ENCODE measurements around the gene SHOX.

Gene SHOX

DNA sequence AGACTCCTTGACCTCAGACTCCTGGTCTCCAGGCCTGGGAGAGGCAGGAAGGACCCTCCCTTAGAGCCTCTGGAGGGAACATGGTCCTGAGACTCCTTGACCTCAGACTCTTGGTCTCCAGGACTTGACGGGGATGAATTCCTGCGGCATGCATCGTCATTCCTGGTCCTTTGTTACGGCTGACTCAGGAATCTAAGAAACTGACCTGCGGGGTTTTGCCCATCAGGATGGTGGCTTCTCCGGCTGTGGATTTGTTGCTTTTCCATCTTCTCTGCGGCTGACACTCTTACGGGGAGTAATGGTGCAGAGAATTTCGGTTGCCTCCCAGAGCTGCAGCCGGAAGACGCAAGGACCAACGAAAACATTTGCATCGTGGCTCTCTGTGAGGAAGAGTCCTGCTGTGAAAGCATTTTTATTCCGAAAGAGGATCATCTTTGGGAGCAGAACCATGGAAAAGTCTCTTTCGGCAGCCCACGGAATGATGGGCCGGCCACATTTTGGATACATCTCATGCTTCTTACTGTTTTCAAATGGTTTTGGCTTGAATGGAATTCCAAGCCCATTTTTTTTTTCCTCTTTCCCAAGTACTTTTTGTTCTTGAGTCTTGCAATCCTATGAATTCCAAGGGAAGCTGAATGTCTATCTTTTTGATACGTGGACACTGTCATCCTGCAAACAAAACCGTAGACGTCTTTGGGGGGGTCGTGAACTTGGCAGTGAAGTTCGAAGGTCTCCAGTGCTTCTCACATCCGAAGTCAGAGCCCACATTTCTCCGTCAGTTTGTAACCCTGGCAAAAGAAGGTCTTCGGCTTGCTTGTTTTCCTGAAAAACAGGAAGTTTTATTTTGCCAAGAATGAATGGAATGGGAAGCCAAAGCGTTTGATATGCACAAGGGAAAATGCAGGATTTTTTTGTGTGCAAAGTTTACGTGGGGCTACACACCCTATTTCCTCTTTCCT, 36.5 kb downstream of the SHOX start:
- no peak for DNase-seq (ENCODE audit: low read depth, low spot score)

GRCh38 chrX:670645-671044, 40.1 kb downstream of the SHOX start:
- no peak for DNase-seq (ENCODE audit: low read depth, low spot score)

- DNase-seq (ENCODE audit: low read depth, low spot score): no peak
Measured at GRCh38 chrX:672931-673330, 42.3 kb downstream of the SHOX start.

GRCh38 chrX:675279-675954, 44.8 kb downstream of the SHOX start:
- no peak for DNase-seq (ENCODE audit: low read depth, low spot score)

- no peak for DNase-seq (ENCODE audit: low read depth, low spot score)
Measured at GRCh38 chrX:675955-676295, 45.3 kb downstream of the SHOX start.

DNA sequence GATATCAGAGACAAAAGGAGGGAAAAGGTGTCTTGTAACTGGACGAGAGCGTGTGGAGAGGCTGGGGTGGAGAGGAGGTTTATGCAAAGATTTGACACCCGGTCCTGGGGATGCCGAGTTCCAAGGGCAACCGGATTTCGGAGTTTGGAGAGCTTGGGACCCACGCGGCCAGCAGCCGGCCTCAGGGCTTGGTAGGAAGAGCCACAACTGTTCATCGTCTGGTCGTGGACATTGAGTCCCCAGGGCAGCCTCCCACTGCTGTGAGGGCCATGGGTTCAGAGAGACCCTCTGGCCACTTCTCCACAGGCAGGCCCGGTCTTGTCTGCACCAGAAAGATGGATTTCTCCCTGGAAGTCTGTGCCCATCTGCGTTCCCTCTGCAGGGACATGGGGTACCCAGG, 46.8 kb downstream of the SHOX start:
- no peak for DNase-seq (ENCODE audit: low read depth, low spot score)

DNA sequence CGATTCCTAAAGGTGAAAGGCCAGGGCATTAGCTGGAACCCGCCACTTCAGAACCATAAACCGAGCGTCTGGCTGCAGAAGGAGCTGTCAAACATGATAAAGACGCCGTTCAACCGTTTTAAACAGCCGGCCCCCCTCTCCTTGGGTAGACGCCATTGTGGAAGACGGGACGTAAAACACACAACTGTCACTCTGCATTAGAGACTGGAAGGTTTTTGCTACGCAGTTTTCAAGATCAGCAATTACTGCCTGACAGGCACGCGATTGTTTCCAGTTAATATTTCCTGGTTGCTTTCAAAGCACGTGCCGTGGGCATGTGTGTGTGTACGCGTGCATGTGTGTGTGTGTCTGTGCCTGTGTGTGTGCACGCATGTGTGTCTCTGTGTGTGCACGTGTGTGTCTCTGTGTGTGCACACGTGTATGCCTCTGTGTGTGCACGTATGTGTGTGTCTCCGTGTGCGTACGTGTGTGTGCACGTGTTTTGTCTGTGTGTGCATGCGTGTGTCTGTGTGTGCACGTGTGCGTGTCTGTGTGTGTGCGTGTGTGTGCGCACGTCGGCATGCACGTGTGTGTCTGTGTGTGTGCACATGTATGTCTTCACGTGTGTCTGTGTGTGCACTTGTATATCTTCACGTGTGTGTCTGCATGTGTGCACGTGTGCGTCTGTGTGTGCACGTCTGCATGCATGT, 48.8 kb downstream of the SHOX start:
- no peak for DNase-seq (ENCODE audit: low read depth, low spot score)

GRCh38 chrX:680062-680461, 49.5 kb downstream of the SHOX start:
- no peak for DNase-seq (ENCODE audit: low read depth, low spot score)

- no peak for DNase-seq (ENCODE audit: low read depth, low spot score)
Measured at GRCh38 chrX:681989-682388, 51.4 kb downstream of the SHOX start.

DNA sequence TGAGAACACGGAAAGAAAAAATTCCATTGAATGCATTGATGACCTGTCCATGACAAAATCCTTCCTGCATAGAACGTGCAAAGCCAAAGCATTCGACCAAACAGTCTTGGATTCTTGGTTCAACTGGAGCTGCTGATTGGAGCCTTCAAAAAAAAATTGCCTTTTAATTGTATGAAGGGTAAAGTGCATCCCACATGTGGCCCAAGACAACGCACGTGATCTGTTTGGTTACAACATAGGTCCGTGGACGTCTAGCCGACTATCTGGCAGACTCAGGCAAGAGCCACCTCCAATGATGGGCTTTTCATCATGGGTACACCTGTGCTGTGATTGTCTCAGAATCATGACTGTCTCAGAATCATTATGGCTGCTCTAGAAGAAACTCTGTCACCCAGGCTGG, 52.3 kb downstream of the SHOX start:
- no peak for DNase-seq (ENCODE audit: low read depth, low spot score)

GRCh38 chrX:683576-683975, 53.0 kb downstream of the SHOX start:
- no peak for DNase-seq (ENCODE audit: low read depth, low spot score)

- DNase-seq (ENCODE audit: low read depth, low spot score): no peak
Measured at GRCh38 chrX:685120-686032, 54.8 kb downstream of the SHOX start.

DNA sequence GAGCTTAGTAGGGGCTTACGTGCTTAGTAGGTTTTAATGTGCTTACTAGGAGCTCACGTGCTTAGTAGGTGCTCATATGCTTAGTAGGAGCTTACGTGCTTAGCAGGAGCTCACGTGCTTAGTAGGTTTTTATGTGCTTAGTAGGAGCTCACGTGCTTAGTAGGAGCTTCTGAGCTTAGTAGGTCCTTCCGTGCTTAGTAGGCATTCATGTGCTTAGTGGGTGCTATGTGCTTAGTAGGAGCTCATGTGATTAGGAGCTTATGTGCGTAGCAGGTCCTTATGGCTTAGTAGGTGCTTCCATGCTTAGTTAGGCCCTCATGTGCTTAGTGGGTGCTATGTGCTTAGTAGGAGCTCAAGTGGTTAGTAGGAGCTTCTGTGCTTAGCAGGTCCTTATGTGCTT, 59.4 kb downstream of the SHOX start:
- no peak for DNase-seq (ENCODE audit: low read depth, low spot score)

DNA sequence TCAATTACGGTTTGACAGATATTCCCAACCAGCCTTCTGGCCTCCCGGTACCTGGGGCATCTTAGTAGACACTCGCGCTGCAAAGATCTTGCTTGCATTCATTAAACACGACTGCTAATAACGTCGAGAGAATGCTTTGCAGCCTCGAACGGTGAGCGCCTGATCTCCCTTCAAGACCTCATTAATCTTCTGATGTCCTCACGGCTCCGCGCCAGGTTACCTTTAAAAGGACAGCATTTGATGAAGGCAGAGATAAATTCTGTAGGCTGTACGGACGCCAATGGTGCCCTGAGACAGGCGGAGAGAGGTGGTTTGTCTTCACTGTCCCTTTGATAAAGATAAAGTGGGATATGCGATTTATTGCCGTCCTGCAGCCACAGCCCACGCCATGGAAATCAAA, 64.2 kb downstream of the SHOX start:
- DNase-seq (ENCODE audit: low read depth, low spot score): no peak

DNA sequence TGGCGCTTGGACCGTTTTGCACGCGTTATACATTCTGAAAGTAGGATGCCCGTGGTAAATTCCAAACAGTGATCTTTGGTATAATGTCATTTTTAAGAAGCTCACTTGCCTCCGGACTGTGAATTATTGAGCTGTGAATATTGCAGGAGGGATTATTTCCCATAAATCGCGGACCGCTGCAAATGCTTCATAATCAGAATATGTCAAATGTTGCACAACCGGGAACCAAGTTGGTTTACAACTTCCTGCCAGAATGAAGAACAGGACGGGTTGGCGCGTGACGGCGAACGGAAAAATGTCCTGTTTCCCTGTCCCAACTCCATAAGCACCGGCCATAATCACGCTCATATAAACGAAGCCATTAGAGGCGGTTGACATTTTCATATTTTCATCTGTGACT, 67.6 kb downstream of the SHOX start:
- no peak for DNase-seq (ENCODE audit: low read depth, low spot score)

DNA sequence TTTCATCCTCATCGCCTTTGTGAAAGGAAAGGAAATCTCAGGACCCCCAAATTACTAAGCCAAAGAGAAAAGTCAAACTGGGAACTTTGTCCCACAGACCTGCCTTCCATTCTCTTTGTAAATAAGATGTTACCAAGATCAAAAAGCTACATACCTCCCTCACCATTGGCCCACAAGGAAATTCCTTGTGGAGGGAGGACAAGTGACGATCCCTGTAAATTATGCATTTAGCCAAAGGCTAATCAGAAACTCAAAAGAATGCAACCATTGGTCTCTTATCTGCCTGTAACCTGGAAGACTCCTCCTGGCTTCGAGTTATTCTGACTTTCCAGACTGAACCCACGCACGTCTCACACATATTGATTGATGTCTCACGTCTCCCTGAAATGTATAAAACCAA, 70.3 kb downstream of the SHOX start:
- DNase-seq (ENCODE audit: low read depth, low spot score): no peak

DNA sequence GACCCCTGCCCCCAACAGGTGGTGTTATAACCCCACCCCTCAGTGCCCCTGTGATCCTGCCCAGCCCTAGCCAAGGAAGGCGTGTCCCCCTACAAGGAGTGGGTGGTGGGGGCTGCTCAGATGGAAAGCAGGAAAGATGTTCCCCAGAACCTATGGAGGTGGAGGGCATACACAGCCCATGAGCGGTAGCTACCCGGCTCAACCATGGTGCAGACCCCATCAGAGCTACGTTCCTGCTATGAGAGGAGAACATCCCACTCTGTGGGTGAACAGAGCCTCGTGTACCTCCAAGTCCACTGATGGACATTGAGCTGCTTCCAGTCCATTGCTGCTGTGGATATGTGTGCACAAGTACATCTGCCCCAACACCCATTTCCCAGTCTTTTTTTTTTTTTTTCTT, 71.1 kb downstream of the SHOX start:
- DNase-seq (ENCODE audit: low read depth, low spot score): no peak

GRCh38 chrX:703466-703865, 72.9 kb downstream of the SHOX start:
- no peak for DNase-seq (ENCODE audit: low read depth, low spot score)

GRCh38 chrX:703866-704265, 73.3 kb downstream of the SHOX start:
- DNase-seq (ENCODE audit: low read depth, low spot score): no peak
